NCI-H1092 (cell line): ENCODE data around the gene STMP1.
"Not testable (repeated sequence)": the region's sequence is repeated elsewhere in the genome, so short reads cannot be mapped to it uniquely, and the experiment has no call there.

Experiments
- DNase-seq: peaks from one replicate; lab custom pipeline; 2025; lab: John Stamatoyannopoulos, UW

Gene STMP1

DNA sequence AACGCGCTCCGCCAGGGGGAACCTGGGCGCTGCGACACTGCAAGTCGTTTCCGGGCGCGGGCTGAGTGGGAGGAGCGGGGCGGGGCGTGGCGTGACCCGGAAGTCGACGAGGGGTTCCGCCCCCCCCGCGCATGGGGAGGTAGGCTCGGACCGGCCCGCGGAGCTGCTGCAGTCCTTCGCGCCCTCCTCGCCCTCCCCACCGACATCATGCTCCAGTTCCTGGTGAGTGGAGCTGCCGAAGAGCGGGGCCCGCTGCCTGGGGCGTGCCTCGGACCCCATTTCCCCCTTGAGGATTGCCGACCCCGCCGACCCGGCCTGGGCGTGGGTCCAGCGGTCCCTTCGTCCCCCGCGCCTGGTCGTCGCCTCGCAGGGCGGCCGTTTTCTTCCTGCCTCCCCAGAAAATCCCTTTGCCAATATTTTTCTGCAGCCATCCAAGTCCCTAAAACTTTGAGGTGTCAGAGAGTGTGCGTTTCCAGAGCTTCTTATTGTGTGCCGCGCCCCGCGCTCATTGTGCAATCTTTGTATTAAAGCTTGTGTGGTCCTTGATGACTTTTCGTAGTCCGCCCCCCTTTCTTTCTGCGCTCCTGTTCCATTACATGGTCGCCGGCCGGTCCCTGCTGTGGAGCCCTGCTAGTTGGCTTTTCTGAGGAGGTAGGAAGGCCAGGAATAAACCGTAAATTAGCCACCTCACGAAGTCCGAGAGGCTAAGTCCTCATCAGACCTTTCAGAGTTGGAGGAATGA lies at the start of gene STMP1:
Gene STMP1, plus strand, starts transcription at position 142 of the 742 bp plus-strand sequence.
- peak; percentile 97 for DNase-seq

DNA sequence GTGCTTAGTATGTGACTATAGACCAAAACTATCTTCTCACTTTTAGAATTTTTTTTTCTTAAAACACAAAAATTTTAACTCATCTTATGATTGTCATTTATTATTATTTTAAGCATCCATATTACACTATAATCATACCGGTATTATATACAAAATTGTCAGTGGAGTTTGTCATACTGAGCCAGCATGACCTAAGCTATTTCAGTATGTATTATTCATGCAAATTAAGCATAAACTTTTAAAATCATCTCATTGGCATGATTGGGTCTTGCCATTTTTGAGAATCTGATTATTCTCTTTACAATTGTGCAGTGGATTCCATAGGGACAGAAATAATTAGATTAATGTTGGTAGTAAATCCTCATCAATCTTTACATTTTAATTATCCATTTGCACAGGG lies 46.2 kb upstream of the STMP1 start:
- no peak for DNase-seq

DNA sequence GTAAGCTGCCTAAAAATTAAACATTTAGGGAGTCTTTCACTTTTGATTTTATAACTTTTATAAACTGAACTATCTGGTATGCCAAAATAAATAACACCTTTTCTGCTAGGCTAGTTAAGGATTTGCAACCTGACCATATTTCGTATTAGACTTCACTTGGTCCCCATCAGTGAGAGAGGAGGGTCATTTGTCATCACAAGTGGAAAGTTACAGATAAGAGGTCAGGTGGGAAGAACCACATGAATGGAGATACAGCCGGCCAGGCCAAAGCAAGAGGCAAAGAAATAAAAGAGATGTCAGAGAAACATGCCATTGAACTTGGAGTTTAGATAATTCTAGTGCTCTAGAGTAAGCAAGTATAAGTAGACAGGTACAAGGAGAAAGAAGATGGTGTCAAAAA lies 44.5 kb upstream of the STMP1 start:
- DNase-seq = no peak

DNA sequence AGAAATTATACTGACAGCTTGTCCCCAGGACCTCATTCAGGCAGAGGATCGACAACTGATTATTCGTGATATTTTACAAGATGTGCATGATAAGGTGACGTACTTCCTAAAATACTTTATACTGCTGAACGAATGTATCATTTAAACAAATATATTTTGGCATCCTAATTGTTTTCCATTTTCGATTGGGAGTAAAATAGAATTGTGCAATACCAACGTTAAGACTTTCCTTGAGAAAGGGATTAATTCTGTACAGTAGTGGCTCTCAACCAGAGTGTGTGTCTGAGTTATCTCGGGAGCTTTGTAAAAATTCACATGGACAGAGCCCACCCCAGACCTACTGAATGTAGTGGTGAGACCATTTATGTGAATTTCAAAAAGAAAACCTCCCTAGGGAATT lies 43.8 kb upstream of the STMP1 start:
- DNase-seq = no peak

DNA sequence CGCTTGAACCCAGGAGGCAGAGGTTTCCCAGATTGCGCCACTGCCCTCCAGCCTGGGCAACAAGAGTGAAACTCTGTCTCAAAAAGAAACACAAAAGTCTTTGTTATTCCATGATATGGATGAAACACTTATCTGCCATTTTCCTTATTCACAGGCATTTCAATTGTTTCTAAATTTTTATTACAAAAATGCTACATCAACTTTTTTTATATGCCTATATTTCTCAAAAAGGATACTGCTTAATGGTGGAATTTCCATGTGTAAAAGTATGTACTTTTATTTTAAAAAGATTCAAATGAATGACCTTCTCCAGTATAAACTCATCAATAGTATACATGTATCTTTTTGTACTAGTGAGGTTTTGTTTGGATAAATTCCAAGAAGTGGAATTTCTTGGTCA lies 41.9 kb upstream of the STMP1 start:
- no peak for DNase-seq

DNA sequence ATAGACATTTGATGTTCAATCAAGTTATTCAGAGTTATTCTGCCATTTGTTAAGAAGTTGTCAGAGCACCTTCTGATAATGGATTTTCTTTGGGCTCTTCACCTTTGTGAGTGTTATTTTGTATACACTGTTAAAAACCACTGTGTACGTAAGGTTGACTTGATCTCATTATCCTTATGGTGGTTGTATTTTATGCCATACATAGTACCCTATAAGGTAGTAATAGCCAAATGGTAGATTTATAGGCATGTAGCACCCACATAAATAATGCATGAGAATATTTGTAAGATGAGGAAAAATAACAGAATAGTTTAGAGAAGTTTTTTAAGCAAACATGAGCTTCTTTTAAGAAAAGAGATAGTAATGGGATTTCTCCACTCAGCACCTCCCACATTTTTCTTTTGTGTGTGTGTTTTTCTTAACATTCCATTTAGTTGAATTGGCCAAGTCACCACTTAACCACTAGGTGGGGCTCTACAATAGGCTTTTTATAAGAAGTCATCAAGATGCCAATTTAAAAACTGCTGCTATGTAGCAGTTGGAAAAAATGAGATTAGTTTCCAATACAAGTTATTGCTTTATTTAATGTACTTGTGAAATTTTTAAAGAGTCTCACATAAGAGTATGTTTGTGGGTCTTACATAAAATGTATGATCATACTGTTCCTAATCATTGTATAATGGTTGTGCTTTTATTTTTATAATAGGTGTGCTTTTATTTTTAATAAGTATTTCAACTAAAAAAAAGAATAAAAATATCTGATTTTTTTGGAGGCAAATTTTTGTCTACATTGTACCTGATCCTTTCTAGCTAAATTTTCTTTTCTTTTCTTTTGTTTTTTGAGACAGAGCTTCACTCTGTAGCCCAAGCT lies 41.1 kb upstream of the STMP1 start:
- peak; percentile 63 for DNase-seq

DNA sequence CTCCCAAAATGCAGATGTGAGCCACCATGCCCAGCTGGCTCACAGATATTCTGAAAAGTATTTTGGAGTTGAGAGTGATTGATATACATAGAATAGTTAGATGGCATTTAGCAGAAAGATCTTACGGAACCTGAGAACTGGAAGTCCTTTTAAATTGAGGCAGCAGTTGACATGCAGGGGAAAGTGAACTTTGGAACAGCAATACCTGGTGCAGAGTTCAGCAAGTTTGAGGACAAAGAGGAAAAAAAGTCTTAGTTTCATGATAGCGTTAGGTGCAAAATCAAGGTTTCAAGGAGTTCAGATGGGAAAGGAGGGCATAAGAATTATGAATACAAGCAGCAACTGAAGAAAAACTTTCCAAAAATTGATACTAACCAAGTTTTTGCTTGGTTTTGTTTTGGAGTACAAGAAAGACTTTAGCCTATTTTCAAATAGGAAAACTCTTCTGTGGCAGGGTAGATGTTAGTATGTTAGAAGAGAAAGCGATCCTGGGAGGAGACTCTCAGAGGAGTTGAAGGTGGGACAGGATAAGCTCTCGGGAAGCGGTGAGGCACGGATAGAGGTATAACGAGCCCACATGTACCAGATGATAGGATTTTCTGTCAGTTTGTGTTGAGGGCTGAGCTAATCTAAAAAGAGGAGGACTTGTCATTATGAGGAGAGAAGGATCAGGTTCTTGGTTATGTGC lies 28.0 kb upstream of the STMP1 start:
- no peak for DNase-seq

DNA sequence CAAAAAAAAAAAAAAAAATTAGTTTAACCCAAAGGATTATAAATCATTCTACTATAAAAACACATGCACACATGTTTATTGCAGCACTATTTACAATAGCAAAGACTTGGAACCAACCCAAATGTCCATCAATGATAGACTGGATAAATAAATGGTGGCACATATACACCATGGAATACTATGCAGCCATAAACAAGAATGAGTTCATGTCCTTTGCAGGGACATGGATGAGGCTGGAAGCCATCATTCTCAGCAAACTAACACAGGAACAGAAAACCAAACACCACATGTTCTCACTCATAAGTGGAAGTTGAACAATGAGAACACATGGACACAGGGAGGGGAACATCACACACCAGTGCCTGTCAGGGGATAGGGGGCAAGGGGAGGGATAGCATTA lies 22.6 kb upstream of the STMP1 start:
- DNase-seq = not testable (repeated sequence)

DNA sequence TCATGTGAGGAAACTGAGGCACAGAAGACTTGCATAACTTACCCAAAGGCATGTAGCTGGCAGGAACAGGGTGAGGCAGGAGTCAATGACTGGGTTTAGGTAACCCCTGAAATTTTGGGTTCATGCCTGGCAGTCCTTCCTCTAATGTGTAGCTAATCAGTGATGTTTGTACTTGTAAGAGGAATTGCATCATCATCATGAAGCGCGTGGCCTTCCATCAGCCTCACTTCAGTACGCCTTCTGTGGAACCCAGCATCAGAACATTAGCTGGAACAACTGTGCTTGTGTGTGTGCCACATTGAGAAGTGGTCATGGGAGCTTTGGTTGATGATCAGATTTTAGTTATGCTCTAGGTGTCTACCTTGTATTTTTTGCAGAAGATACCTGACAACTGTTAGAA lies 18.2 kb upstream of the STMP1 start:
- no peak for DNase-seq

DNA sequence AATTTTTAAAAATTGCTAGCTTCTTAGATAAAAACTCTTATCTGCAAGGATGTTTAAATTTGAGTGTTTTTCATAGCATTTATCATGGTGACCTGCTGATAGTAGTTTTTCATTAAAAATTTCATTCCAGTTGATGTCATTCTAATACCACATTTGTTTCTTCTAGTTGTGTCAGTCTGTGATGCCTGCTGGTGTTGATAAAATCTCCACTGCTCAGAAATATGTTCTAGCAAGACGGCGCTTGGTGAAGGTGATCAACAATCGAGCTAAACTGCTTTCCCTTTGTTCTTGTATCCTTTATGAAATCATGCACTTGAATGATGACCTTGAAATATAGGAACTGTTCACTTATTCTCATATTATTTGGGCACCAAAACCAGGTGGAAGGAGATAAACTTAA lies 17.6 kb upstream of the STMP1 start:
- no peak for DNase-seq

DNA sequence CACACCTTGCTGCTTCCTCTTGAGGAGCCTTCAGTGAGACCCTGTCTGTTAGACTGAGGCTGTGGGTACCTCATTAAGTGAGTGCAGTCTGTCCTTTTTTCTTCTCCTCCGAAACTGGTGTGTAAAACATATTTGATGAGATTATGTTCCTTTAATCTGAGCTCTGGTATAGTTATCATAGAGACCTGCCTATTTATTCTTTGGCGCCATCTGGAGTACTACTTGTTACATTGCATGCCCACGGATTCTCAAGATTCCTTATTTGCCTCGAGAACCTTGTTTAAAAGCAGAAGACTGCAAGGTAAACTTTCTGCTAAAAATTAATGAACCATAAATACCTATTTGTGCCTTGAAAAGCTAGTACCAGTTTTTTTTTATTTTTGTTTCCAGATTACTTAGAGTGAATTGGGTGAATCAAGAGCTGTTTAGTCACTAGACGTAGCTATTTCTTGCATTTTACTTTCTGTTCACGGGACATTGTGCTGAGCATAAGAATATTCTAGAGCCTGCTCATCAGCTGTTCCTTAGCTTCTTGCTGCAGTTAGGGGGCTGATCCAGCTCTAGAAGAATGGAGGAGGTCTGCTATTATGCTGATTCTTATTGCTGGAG lies 16.9 kb upstream of the STMP1 start:
- DNase-seq = no peak

DNA sequence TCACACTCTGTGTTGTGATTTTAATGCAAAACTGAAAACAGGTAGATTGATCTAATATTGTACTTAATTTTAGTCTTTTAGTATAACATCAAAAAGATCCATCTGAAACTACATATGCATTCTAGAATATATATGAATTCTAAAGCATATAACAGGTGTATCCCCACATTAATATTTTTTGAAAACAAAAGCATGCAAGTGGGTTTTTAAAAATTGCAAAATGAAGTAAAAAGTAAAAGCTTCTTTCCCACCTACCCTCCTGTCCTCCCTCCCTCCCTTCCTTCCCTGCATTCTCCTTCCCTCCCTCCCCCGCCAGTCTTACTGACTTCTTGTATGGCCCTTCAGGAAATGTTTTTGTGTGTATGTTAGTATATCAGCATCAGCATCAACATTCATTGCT lies 14.6 kb upstream of the STMP1 start:
- DNase-seq = no peak

DNA sequence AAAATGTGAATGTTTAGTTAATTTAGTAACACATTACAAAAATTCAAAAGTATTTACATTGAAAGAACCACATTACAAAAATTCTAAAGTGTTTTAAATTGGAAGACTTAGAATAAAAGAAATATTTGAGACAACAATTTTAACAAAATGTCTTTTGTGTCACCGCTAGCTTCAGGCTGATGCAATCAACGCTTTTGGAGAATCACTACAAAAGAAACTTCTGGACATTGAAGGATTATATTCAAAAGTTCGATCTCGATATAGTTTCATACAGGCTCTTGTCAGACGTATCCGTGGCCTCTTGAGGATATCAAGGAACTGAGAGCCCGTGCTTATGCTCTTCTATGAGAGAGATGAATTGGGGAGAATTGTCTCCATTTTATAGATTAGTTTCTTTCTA lies 14.1 kb upstream of the STMP1 start:
- DNase-seq = no peak

DNA sequence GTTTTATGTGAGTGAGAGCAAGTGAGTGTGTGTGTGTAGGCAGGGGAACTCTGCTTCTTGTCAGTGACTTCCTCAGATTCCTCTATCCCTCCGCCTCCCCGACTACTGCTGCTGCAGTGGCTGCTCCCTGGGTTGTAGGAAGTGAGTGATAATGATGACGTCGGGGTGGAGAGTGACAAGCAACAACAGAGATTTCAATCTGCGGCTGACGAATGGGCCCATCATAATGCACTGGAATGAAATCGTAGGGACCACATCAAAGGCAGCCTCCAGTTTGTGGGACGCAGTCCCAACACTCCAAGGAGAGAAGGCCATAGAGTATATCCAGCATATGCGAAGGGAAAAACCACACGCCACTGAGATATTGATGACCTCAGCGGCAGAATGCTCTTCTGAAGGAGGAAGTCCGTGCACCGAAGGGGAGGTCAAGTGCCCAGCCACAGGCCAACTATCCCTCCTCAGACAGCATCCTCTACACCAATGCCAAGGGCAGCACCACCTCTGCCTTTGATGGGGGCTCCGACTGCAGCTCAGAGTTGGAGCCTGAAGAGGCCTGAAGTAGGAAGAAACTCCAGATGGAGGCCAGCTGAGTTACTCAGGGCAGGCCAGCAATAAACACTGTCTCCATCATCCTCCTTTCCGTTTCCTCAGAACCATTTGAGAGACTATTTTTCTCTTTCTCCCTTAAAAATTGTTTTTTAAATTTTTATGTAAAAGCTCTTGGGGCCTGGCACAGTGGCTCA lies 11.3 kb upstream of the STMP1 start:
- DNase-seq = no peak

DNA sequence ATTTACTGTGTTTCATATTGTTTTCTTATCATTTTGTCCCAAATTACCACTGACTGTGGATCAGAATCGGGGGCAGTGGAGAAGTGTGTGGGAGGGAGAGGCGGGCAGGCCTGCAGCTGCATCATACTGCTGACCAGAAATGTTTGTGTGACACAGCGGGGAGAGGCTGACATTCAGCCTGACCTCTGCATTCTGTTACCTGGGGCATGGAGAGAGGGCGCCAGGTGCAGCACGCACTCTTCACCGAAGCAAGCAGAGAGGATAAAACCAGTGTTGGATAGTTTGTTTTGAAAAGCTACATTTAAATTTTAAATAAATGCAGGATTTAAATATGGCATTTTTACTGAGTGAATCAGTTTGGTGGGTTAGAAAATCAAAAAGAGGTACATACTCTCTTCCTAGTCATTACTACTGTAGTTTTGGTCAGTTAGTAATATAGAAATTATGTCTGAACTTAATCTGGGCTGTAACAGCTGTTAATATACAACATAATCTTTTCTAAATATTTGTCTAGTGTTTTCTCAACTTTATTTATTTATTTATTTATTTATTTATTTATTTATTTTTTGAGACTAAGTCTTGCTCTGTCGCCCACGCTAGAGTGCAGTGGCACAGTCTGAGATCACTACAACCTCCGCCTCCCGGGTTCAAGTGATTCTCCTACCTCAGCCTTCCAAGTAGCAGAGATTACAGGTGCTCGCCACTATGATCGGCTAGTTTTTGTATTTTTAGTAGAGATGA lies 8.8 kb upstream of the STMP1 start:
- peak; percentile 40 for DNase-seq

DNA sequence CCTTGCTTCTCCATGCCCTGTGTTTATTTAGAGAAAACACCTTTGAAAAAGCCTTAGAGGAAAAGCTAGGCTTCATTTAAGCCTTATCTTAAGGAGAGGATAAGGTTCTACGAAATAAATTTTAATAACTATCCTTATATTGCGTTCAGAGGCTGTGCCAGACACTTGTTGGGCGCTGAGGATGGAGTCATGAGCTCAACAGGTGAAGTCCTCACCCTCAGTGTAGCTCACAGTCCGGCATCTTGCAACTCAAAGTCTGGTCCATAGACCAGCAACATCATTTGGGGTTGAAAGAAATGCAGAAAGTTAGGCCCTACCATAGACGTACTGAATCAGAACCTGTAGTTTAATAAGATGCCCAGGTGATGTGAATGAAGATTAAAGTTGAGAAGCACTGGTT lies 3.8 kb upstream of the STMP1 start:
- DNase-seq = no peak

DNA sequence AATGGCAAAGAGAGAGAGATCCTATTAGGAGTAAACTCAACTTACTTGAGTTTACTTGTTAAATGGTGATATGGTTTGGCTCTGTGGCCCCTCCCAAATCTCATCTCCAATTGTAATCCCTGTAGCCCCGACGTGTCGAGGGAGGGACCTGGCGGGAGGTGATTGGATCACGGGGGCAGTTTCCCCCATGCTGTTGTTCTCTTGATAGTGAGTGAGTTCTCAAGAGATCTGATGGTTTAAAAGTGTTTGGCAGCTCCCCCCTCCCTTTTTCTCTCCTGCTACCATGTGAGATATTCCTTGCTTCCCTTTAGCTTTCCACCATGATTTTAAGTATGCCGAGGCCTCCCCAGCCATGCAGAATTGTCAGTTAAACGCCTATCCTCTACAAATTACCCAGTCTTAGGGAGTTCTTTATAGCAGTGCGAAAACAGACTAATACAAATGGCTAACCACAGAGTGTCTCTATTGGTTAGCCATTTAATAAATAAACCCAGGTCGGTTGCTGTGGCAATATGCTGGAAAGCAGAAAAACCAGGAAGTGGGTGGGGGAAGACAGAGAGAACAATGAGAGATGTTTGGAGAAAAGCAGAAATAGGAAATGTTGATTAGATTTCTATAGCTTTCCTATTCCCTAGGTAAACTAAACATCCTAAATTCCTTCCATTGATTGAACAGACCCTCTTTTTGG lies 3.0 kb upstream of the STMP1 start:
- no peak for DNase-seq

DNA sequence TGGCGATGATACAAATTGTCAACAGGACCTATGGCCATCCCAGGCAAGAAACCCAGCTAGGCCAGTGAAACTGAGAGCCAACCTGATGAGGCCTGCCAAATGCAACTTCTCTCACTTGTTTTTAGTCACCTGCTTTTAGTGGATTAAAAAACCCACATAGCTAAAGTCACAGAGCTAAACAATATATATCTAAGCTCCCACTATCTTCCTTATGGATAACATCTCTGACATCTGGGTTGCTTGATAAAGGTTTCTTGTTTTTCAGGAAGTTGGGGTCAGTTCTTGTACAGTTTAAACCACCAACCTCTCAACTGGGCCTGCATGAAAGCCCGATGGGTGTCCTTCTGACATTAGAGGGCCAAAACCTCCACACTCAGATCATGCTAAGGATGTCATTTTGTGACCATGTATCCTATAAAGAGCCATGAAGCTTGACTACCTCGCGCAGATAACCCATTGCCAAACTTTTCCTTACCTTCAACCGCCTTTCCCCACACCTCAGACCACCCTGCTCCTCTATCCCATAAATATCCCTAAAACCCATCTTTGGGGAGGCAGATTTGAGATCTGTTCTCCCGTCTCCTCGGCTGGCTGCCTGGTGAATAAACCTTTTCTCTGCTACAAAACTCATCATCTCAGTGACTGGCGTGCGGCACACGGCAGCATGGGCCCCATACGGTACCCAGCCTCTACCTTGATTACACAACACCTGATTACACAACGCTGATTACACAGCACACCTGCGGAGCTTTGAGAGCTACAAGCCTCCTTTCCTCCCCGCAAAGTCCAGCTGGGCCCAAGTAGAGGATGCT lies 797 bp upstream of the STMP1 start:
- peak; percentile 51 for DNase-seq

DNA sequence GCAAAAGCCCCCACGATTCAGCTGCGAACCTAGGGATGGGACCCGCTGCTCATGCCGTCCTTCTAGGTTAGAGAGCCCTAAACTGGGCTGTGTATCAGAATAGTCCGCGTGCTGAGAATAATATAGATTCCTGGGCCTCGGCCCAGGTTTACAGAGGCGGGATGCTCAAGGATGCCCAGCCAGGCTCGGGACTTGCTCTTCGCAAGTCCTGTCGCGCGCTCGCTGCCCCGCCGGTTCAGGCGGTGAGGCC lies 266 bp upstream of the STMP1 start:
- DNase-seq = no peak

DNA sequence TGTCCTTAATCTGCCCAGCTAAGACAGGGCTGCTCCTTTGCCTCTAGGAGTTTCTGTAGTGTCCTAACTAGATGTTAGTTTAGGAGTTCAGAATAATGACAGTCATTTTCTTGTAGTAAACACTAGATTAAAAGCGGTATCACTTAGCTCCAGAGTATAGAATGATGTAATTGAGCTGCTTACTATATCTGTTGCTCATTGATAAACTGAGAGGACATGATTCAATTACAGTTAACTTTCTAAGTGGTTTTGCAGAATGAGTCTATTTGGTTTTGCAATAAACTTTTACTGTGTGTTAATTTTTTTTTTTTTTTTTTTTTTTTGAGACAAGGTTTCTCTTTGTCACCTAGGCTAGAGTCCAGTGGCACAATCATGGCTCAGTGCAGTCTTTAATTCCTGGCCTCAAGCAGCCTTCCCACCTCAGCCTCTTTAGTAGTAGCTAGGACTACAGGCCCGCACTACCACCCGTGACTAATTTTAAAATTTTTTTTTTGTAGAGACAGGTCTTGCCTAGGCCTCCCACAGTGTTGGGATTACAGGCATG lies 1.8 kb downstream of the STMP1 start:
- no peak for DNase-seq
